ENCODE results near the gene GID4.
A peak's percentile ranks its signal among the peaks of the same experiment; 100 is the strongest.

GID4 gene

DNA sequence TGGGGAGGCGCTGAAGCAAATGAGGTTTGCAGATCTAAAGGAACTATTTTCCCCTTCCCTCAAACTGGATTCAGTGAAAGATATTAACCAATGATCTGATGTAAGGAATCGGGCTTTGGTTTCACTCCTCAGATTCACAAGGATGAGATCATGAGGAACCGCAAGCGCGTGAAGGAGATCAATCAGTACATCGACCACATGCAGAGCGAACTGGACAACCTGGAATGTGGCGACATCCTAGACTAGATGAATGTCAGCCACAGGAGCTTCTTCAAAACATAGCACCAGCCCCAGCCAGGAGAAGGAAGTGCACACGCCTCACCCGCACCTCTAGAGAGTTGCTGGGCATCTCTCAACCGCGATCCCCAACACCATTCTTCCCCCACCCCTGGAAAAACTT, 22.8 kb upstream of the GID4 start:
- no peak for DNase-seq (ENCODE audit: low read depth in 2 of 3, low spot score in 1 of 3)

DNA sequence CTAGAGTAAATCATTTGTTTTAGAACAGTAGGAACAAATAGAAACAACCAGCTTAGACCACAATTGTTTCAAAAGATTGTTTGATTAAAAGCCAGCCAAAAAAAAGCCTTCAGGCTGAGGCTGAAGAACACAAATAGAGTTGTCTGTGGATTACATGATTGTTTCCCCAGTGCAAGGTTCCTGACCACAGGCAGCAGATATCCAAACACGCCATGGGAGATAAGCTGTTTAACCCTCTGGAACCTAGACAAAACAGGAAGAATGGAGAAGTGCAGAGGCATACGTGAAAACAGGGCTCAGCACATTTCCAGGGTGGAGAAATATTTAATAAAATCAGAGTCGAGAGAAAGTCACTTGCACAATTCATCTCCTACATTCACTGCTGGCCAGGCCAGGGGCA, 21.2 kb upstream of the GID4 start:
- DNase-seq (ENCODE audit: low read depth in 2 of 3, low spot score in 1 of 3) = no peak

DNA sequence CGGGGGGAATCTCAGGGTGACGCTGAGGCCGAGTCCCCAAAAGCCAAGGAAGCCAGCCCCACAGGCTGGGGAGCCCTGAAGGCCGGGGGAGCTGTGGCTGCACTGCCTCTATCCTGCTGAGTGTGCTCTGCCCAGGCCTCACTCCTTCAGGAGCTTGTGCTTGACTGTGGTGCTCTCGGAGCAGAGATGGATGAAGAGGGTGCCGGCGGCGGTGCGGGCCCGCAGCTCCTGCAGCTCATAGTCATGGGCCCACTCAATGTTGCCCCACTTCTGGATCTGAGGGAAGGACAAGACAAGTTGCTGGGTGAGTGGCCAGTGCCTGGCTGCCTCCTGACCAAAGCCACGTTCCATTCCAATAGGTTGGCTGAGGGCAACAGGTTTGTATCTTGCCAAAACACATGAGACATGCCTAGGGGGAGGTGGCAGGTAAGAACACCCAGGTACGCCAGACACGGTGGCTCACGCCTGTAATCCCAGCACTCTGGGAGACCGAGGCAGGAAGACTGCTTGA, 20.7 kb upstream of the GID4 start:
- DNase-seq (ENCODE audit: low read depth in 2 of 3, low spot score in 1 of 3) = no peak

DNA sequence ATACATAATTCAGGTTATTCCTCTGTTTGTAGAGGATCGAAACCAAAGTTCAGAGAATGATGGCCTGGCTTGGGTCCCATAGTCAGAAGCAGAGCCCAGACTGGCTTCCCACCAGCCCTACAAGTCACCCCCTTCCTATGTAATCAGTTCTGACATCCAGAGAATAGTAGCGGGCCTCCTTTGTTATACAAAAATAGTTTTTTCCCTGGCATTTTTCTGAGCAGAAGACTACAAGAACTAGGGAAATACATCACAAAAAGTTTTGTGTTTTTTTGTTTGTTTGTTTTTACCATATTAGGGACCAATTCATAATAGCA, 19.4 kb upstream of the GID4 start:
- DNase-seq (ENCODE audit: low read depth in 2 of 3, low spot score in 1 of 3) = no peak

DNA sequence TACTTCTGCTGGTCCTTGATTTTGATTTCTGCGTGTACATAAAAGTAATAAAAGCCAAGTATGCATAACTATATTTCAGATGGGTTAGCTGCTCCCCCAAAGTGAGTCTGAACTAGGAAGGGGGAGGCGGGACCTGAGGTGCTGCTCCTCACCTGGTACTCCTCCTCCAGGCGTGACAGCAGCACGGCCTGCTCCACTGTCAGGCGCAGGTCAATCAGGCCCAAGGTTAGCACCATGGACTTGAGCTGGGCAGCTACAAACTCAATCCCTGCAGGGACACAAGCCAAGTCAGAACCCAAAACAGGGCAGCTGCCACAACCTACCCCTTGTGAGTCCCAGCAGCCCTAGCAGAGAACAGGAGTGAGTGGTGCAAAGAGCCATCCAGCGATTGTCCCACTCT, 18.2 kb upstream of the GID4 start:
- no peak for DNase-seq (ENCODE audit: low read depth in 2 of 3, low spot score in 1 of 3)

DNA sequence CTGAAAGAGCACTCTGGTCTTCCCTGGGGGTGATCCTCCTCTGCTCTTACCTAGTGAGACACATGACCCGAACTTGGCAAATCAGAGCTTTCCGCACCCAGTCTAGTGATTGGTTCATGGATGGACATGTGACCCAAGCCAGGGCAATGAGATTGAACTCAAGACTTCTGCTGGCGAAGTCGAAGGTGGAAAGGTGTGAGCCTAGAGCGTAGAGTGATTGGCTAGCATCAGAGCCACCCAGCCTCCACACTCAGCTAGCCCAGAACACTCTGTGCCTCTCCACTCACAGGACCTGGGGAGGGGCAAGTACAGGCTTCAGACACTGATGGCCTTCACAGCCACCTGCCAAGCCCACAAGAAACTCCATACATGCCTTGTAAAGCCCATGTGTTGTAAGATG, 17.8 kb upstream of the GID4 start:
- no peak for DNase-seq (ENCODE audit: low read depth in 2 of 3, low spot score in 1 of 3)

DNA sequence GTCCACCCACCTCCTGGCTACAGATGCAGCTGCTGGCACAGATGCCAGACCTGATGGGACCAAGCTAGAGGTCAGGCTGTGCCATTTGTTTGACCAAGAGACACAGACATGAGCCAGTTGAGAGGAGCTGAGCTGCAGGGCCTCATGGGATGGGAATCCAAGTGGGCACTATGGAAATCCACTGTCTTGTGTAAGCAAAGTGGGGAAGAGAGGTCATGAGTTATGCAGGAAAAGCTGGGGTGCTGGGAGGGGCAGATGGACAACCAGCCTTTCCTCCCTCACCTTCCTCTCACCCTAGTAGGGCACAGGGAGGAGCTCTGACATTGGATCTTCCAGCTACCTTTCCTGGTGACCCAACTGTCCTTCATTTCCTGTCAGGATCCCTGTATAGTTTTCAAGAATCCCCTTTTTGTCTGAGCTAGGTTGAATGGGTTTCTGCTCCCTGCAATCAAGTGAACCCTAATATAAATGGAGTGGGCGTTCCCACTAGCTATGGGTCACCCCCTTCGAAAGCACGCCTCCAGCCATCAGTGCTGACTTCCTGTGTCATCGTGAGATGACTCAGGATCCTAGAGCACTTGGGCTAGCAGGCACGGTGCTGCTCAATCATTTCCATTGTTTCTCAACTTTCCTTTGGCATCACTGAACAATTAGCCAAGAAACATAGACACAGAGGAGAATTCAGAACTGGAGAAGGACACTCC, 13.8 kb upstream of the GID4 start:
- DNase-seq (ENCODE audit: low read depth in 2 of 3, low spot score in 1 of 3) = peak in 1 of 3 donors; percentile 10

DNA sequence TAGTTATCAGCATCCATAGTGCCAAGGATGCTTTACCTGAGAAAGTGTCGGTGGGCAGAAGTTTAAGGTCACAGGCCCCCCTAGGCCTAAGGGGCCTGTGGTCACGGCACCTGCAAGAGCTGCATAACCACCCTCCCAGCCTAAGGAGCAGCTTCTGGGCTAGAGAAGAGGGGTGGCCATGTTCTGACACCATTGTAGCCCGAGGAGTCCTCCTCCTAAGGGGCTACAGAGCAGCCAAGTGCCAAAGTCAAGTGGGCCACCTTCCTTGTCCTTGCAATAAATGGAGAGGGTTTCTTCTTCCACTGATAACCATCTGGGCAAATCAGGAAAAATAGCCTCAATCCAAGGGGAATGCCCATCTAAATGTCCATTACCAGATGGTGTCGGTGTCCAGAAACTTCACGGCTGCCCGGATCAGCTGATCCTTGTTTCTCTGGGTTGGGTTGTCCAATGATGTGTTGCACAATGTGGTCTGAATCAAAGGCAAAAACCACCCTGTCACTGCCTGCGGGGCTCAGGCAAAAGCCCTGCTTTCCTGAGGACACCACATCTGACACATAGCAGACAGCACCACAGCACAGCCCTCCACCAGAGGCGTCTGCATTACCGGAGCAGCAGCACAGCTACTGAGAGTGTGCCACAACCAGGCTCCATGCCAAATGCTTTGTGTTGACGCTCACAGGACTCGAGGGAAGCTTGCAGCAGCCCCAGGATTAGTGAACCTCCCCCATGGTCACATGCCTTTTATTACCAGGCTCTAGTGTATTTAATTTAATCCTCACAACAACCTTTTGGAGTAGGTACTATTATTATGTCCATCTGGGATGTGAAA, 13.0 kb upstream of the GID4 start:
- DNase-seq (ENCODE audit: low read depth in 2 of 3, low spot score in 1 of 3) = no peak

DNA sequence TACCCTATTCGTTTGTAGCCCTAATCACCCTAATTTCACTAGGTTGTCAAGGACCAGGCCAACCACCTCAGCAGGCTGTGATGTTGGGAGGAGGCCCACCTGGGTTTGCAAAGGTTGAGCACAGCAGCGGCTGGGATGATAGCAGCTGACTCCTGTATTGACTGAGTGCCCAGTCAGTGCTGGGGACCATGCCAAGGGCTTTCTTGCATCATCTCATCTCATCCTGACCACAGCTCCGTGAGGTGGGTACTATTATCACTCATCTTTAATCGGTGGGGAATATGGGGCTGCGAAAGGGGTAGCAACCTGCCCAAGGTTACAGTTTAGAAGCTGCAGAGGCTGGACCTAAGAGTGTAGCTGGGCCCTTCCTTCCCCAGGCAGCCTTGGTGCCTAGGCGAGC, 11.9 kb upstream of the GID4 start:
- no peak for DNase-seq (ENCODE audit: low read depth in 2 of 3, low spot score in 1 of 3)

DNA sequence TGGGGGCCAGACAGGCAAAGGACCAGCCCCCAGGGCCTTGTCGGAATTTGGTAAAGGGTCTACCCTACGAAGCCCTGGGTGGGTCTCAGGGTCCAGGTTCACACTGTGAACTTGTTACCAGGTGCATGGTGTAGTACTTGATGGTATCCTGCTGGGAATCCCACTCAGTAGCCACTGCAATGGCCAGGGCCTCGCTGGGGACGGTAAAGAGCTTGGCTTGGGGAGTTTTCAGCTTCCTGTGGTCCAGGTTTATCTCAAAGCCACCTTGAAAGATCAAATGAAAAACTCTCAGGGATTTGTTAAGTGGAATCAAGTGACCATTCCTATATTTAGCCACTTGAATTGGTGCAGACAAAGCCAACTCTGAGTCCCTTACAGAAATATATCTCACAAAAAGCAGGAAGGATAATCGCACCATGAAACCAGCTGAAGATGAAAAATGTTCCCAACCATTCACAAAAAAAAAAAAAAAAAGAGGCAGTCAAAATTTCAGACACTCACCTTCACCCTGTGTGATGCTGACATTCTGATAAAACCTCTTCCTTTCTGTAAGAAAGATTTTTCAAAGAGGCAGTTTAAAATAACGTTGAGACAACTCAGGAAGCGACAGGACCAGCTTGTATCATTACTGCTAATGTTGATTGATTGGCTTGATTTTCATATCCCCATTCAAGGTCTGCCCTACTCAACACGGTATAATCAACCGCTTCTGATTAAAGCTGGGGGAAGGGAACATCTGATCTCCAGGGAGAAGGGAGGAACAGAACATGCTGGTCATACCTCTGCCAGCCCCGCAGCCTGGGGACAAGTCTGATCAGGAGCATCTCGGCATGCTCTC, 10.9 kb upstream of the GID4 start:
- no peak for DNase-seq (ENCODE audit: low read depth in 2 of 3, low spot score in 1 of 3)

DNA sequence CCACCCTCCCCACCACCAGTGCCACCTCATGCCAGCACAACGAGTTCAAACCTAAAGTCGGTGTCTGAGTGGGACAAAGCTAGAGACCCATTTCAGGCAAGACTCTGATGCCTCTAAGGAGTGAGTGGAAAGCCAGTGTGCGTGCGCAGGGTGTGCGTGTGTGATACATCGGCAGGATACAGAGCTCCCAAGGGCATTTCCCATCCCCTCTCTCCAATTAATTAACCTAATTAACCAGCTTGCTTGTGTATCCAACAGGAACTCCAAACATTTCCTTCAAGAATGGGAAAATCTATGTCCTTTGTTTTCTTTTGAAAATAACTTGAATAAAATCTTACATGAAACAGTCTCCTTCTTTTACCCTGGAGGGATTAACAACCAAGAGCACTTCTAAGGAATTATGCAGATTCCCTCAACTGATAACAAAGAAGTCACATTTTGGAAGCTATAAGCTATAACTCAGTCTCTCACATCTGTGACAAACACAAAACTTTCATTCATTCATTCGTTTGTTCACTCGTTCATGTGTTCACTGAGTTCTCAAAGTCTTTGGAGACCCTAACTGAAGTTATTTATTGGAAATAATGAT, 10.2 kb upstream of the GID4 start:
- no peak for DNase-seq (ENCODE audit: low read depth in 2 of 3, low spot score in 1 of 3)

DNA sequence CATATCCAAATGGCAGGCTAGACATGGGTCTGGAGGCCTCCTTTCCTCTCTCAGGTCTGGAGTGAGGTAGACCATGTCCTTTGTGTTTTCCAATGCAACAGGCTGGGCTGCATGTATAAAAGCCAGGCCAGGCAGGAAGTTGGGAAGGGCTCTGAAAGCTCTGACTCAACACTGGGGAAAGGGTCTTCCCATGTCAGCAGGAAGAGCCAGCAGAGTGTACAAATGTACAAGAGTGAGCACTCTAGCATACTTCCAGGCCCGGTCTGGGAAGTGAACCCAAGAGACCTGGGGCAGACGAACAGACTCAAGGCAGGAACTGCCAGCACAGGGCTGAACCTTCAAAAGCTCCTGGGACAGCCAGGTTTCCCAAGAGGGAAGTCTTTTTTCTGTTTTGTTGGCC, 7.3 kb upstream of the GID4 start:
- no peak for DNase-seq (ENCODE audit: low read depth in 2 of 3, low spot score in 1 of 3)

DNA sequence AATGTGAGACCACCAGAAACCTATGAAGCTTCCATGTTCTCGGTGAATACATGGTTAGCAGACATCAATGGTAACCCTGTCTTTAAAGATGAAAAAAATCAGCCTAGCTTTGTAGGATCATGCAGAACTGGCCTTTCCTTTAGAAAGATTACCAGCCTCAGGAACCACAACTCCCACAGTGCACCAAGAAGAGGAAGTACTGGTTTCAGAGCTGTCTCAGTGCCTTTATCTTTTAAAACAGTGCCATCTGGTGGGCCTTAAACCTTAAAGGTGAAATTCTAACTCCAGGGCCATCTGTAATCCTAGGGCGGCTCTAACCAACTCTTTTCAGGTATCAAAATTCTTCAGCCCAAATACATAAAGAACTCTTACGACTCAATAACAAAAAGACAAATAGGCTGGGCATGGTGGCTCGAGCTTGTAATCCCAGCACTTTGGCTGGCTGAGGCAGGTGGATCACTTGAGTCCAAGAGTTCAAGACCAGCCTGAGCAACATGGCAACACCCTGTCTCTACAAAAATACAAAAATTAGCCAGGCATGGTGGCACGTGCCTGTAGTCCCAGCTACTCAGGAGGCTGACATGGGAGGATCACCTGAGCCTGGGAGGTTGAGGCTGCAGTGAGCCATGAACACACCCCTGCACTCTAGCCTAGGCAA, 5.6 kb upstream of the GID4 start:
- peak in 2 of 3 donors; percentile 23 to 49 for DNase-seq (ENCODE audit: low read depth in 2 of 3, low spot score in 1 of 3)

DNA sequence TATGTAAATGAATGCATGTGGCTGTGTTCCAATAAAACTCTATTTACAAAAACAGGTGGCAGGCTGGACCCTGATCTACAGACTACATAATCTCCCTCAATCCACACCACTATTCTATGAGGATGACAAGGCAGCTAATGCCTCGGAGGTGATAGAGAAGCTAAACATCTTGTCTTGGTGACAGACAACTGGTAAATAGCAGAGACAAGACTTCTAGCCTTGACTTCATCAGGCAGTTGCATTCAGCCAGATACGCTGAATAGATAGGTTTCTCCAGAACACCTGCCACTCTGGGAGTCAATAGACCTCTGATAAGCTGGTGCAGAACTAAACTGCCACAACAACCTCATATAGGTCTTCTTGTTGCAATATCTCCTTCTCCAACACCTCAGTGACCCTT, 3.5 kb upstream of the GID4 start:
- no peak for DNase-seq (ENCODE audit: low read depth in 2 of 3, low spot score in 1 of 3)

DNA sequence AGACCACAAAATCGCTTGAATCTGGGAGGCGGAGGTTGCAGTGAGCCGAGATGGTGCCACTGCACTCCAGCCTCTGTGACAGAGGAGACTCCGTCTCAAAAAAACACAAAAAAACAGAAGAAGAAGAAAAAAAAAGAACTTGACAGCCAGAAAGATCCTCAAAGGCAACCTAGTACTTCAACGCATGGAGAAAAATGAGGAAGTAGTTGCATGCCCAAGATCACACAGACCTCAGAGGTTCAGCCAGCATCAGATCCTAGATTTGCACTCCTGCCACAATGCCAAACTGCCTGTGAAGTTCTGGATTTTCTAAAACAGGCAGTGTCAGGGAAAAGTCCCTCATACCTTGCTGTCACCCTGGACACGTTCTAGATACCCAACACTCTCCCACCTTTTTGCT, 1.7 kb upstream of the GID4 start:
- DNase-seq (ENCODE audit: low read depth in 2 of 3, low spot score in 1 of 3) = no peak

DNA sequence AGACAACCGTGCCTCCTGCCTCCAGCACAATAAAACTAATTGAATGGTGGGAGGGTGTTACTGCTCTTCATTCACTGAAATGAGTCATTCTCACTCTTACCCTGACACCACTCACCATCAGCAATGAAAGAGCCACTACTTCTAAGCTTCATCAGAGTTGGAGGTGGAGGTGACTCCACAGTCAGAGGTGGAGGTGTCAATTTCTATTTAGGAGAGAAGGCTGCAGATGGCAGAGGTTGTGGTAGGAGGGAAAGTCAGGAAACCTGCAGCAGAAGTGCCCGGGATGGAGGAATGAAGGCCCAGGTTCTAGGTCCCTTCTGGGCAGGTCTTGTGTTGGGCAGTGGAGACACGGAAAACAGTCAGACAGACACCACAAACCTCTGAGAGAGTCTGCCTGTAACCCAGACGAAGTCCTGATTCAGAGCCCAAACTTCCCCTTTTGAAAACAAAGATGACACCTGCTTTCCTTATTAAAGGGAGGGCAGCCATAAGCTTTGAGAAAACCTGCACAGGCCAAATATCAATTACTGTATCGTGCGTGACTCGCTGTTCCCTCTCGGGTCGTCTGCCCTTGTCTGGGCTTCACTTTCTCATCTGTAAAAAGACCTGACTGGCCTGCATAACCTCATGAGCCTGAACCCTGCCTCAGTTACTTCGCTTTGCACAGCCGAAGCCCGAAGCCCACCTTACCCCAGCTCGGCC, 908 bp upstream of the GID4 start:
- peak in 2 of 3 donors; percentile 12 to 29 for DNase-seq (ENCODE audit: low read depth in 2 of 3, low spot score in 1 of 3)

DNA sequence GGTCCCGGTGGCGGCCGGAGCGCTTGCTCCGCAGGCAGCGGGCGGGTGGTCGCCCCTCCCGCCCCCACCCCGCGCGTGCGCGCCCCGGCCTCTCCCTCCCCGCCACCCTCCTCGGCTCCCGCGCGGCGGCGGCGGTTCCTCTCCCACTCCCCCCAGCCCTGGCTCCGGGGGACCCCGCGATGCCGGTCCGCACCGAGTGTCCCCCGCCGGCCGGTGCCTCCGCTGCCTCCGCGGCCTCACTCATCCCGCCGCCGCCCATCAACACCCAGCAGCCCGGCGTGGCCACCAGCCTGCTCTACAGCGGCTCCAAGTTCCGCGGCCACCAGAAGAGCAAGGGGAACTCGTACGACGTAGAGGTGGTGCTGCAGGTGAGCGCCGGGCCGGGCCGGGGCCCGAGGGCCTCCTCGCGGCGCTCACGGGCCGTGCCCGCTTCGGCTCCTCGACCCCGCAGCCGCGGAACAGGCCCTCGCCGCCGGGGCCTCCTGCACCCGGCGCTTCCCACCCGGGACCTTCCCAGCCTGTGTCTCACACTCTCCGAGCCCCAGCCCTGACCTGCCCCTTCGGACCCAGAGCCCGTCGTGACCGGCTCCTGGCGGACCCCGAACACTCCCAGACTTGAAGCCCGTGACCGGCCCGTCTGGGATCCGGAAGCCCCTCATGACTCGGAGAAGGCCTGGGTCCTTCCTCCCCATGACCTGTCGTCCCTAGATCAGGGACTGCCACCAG, 490 bp downstream of the GID4 start:
- peak in 2 of 3 donors; percentile 5 to 10 for DNase-seq (ENCODE audit: low read depth in 2 of 3, low spot score in 1 of 3)

DNA sequence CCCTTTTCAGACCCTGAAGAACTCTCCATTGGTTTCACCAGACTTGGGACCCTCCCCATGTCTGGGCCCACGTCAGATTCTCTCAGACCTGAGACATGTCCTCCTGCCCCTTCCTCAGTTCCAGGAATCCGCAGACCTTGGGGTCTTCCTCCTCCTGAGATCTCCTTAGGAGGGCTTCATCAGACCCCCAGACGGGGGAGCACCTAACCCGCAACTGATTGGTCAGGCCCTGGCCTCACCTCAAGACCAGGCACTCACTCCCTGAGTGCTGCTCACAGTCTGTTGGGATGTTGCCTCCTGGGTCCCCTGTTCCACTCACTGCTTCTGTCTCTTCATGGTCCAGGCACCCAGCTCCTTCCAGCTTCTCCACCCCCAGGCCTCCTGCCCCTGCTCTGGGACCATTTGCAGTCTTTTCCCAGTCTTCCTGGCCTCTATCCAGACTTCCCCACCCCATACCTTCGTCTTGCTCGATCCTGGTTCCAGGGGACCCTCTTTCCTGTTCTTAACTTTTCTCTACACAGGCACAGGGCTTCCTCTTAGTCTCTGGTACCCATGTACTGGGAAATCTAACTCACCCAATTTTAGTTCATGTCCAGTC, 1.2 kb downstream of the GID4 start:
- no peak for DNase-seq (ENCODE audit: low read depth in 2 of 3, low spot score in 1 of 3)

DNA sequence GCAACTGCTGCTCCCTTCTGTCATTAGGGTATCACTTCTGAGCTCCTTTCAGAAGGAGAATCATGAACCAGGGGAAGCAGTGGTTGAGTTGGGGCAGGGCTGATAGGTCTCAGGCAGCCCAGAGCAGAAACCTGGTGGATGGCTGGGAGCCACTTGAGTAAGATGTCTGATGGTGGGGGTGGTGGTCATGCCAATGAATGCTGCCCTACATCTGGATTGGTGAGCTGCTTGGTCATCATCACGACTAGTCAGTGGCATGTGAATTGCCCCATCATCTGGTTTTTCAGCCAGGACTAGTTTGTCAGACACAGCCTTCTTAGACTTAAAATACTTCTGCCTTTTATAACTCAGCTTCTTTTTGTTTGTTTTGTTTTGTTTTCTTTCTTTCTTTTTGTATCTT, 2.6 kb downstream of the GID4 start:
- no peak for DNase-seq (ENCODE audit: low read depth in 2 of 3, low spot score in 1 of 3)
